ENCODE results near the gene GNG3.

The GNG3 gene

DNA sequence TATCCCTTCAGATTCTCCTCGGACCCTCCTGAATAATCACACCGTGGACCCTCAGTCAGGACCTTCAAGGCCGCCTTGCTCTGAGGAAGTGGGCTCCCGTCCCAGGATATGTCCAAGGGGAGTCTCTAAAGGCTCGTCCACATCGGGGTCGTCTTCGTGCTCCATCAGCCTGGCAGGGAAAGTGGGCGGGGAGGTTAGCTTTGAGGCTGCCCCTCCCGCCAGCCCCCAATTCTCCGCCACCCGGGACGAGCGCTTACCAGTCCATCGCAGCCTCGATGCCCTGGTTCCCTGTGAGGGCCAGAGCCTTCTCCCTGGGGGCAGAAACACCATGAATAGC lies 29.1 kb upstream of the GNG3 start:
- TF ChIP-seq GATA3 (IDR thresholded peaks at IDR 0.05; ENCODE audit: low read depth, low read length) = no peak
- no peak for TF ChIP-seq GATA2 (IDR thresholded peaks at IDR 0.05; ENCODE audit: low read depth, low read length)

DNA sequence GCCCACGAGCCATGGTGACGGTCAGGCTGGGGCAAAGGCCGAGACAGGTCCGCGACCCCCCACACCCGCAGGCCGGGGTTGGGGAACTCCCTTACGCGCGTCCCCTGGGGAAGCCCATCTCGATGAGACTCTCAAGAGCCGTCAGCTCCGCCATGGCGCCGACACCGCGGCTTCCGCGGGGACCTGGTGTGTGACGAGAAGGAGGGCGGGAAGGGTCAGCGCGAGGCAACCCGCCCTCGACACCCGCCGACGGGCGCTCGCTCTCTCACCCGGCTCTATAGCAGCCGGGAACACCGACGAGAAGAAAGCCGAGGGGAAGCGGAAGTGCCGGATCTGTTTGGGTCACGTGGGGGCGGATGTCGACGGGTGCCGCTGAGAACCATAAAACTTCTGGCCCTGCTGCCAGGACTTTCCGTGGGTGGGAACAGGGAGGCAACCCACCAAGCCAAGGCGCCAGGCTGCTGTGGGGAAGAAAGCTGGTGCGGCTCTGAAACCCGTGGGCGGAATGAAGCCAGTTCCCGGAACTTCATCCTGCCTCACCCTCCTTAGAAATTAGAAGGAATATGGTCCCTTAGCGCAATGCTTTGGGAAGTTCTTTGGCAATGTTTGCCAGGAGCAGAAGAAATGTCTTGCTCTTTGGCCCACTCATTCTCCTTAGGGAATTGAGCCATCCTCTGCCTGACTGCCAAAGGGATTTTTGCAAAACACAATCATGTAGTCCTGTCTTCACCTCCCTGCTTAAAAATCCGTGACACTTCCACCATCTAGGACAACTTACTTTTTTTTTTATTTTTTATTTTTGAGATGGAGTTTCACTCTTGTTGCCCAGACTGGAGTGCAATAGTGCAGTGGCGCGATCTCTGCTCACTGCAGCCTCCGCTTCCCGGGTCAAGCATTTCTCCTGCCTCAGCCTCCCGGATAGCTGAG lies 28.4 kb upstream of the GNG3 start, which contains the start of gene UBXN1:
Gene UBXN1 (minus strand): TSS at position 304 of the 927 bp plus-strand sequence. CDS start 150 bp downstream, at position 154.
- TF ChIP-seq GATA3 (IDR thresholded peaks at IDR 0.05; ENCODE audit: low read depth, low read length) (no peak), GATA2 (IDR thresholded peaks at IDR 0.05; ENCODE audit: low read depth, low read length) (no peak)

DNA sequence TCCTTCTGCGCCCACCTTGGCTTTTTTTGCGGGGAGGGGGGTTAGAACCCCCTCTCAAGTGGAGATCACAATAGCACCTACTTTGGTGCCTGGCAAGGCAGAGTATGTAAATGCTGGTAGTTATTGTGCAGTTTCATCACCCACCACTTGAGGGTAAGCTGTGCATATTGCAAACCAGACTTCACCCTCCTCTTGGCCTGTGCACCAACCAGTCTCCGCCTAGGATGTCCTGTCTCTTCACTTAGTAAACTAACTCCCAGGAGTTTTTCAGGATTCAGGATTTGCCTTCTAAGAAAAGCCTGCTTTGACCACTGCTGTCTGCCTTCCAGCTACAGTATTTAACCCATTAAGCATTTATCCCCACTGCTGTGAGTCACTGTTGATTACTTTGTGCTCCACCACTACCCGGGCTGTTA lies 26.6 kb upstream of the GNG3 start:
- TF ChIP-seq GATA2 (IDR thresholded peaks at IDR 0.05; ENCODE audit: low read depth, low read length) (no peak), GATA3 (IDR thresholded peaks at IDR 0.05; ENCODE audit: low read depth, low read length) (no peak)

DNA sequence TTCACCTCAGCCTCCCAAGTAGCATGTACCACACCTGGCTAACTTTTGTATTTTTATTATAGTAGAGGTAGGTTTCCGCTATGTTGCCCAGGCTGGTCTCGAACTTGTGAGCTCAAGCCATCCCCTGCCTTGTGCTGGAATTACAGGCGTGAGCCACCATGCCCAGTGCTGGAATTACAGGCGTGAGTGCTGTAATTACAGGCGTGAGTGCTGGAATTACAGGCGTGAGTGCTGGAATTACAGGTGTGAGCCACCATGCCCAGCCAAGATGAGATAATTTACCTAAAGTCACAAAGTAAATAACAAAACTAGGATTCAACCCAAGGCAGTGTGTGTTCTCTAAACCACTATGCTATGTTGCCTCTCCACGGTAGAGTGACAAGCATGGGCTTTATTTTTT lies 25.0 kb upstream of the GNG3 start:
- no peak for TF ChIP-seq GATA2 (IDR thresholded peaks at IDR 0.05; ENCODE audit: low read depth, low read length)
- TF ChIP-seq GATA3 (IDR thresholded peaks at IDR 0.05; ENCODE audit: low read depth, low read length) = no peak

DNA sequence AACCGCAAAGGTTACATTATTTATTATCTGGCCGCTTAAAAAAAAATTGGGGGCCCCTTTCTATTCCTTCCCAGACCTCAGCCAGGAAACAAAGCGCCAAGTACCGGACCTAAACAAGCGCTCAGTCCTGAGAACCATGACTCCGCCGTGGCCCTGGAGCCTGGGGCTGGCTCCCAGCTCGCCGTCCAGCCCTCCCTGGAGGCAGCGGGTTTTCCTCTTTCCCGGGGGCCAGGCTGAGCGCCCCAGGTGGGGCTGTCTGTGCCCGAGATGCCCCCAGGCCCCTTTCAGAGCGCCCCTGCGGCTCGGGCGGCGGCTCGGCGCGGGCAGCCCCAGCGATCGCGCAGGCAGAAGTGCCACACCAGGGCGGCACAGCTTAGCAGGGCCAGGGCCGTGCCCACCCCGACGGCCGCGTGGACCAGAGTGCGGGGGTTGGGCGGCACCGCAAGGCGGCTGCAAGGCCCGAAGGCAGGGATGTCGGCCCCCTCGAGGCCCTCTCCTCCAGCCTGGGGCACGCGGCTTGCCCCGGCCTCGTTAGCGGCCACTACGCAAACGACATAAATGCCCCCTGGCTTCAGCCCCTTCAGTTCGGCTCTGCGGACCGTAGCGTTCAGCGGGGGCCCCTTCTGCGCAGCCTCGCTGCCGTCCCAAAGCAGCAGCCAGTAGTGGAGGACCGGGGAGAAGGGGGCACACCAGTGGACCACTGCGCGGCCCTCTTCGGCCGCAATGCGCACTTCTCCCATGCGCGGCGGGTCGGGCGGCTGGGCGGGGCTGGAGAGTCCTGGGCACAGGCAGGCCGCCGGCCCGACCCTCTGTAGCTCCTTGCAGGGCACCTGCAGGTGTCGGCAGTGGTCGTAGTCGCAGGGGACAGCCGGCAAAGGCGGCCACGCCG lies 19.7 kb upstream of the GNG3 start:
- no peak for TF ChIP-seq GATA3 (IDR thresholded peaks at IDR 0.05; ENCODE audit: low read depth, low read length)
- no peak for TF ChIP-seq GATA2 (IDR thresholded peaks at IDR 0.05; ENCODE audit: low read depth, low read length)

DNA sequence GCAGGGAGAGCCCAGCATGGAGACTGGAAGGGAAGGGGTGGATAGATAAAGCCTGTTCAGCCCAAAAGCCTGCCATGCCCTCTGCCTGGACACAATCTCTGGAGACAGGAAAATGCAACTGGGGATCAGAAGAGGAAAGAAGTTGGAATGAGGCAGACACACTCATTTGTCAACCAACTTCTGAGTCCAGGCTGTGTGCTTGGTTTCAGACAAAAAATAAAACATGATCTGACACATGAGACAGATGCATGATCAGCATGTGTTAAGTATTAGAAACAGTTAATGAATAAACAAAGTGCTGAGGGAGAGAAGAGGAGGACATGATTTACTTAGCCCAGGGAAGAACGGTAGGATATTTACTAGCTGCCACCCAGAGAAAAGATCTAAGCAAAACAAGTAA lies 19.0 kb upstream of the GNG3 start:
- no peak for TF ChIP-seq GATA3 (IDR thresholded peaks at IDR 0.05; ENCODE audit: low read depth, low read length)
- no peak for TF ChIP-seq GATA2 (IDR thresholded peaks at IDR 0.05; ENCODE audit: low read depth, low read length)

DNA sequence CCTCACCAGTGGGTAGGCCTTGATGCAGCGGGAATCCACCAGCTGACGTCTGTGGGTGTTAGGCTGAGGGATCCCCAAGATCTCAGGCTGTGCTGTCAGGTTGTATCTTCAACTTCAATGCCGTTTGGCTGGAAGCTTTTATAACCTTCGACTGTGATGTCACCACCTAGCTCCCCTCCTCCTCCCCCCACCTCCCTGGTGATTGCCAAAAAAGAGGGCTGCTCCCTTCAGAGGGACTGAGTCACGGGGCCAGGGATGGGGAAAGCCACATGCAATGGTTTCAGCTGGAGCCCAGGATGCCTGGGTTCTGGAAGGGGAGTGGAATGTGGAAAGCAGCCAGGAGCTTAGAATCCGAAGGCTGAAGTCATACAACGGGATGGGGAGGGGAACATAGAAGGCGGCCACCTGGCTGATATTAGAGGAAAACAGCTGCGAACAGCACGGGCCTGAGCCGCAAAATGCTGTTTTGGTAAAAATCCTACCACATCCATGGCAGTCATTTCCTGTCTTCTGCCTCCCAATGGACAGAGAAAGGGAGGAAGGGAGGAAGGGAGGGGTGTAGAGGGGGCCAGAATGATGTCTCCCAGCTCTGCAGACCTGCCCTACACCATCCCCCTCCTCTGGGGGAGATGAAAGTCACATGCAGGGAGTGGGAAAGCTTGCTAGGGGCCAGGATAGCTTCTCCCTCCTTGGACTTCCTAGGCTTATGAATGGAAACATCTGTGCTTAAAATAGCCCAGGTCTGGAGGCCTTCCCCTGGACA lies 17.9 kb upstream of the GNG3 start, which contains the start of gene LRRN4CL:
Gene LRRN4CL (minus strand): TSS at position 110 of the 763 bp plus-strand sequence. CDS start 1,022 bp downstream, outside the sequence.
- TF ChIP-seq GATA2 (IDR thresholded peaks at IDR 0.05; ENCODE audit: low read depth, low read length) (no peak), GATA3 (IDR thresholded peaks at IDR 0.05; ENCODE audit: low read depth, low read length) (no peak)

DNA sequence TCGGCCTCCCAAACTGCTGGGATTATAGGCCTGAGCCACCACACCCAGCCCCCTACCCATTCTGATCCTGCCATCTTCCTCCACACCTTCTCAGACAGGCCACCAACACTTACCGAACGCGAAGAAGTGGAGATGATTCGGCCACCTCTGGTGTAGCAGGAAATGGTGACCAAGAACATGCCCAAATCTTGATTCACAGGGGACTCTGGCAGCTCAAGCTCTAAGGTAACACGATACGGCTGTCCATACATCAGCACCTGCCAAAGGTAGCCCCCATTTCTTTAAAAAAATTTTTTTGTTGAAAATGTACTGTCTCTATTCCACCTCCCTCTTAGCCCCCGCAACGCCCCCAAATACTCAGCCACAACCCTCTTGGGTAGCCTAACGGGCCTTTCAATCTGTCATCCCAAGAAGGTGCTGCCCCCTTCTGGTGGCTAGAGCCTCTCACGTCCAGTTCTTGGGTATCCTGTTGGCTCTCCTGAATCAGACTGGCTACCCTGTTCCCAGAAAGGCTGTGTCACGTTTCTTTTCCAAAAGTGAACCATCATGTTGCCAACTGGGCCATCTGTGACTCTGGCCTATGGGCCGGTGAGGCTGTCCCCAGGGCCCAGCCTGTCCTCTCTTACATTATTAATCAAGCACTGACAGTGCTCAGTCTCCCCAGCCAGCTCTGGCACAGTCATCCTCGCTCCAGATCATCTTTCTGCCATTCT lies 12.9 kb upstream of the GNG3 start:
- TF ChIP-seq GATA3 (IDR thresholded peaks at IDR 0.05; ENCODE audit: low read depth, low read length) (no peak), GATA2 (IDR thresholded peaks at IDR 0.05; ENCODE audit: low read depth, low read length) (no peak)

DNA sequence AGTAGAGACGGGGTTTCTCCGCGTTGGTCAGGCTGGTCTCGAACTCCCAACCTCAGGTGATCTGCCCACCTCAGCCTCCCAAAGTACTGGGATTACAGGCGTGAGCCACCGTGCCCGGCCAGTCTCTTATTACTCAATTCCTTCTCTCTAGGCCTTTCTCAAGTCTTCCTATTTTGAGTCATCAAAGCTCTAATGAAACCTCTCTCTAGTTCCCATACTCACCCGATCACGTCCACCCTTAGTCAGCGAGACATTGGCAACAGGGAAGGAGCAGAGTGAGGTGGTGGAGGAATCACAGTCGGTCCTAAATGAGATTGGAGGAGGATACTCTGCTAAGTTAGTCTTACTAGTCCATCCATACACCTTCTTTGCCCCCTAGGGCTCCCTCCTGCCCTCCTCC lies 5.2 kb upstream of the GNG3 start:
- TF ChIP-seq GATA2 (IDR thresholded peaks at IDR 0.05; ENCODE audit: low read depth, low read length) (no peak), GATA3 (IDR thresholded peaks at IDR 0.05; ENCODE audit: low read depth, low read length) (no peak)

DNA sequence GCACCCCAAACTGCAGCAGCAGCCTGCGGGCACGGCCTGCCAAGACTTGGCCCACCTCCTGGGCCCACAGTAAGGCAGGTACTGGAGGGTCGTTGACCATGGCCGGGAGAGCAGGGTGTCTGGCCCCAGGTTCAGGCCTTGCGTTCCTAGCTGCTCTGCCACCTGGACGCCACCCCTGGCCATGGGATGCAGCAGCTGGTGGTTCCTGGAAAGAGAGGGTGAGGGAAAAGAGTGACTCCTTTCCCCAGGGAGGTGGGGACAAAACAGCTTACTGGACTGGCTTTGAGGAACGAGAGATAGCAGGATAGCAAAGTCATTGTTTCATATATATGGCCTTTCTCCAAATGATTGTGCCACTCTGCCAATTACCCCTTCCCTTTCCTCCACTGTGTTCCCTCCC lies 2.1 kb upstream of the GNG3 start:
- TF ChIP-seq GATA2 (IDR thresholded peaks at IDR 0.05; ENCODE audit: low read depth, low read length) (no peak), GATA3 (IDR thresholded peaks at IDR 0.05; ENCODE audit: low read depth, low read length) (no peak)

DNA sequence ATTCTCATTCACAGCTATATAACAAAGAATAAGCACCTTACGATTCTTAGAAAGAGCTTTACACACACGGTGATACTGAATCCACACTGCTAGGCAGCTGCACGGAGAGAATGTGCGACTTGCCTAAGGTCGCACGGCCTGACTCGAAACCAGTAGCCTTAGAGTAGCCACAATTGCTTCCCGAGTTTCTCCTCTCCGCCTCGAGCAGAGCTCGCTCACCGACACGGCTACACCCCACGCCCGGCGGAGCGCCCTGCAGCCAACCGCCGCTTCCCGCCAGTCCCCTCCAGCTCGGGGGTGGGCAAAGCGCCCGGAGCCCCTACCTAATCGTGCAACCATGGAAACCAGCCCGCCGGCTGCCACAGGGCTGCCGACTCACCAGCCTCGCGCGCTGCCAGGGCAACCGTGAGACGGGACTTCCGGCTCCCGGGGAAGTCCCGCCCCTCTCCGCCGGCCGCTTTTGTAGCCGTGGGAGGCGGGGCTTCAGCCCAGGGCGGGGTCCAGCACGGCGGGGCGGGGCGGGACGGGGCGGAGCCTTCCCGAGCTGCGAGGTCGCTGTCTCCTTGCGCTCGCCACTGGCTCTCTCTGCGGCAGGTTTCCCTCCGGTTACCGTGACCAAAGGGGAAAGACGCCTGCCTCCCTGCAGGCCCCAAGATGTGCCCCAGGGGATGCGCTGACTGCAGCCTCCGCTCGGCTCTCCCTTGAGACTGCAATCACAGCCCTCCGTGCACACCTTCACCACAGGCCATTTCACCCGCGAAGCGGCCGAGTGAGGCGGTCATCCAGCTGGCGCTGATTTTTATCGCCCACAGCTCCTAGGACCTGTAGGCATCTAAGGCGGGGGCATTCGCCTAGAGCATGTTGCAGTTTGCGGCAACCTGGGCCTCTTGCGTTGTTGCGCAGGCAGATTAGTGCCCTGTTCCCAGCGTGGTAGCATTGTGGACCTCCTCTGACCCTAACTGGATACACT lies 1.3 kb upstream of the GNG3 start:
- TF ChIP-seq GATA3 (IDR thresholded peaks at IDR 0.05; ENCODE audit: low read depth, low read length) (no peak; the same call in 1 of the 2 replicates), GATA2 (IDR thresholded peaks at IDR 0.05; ENCODE audit: low read depth, low read length) (peak; percentile 90)

DNA sequence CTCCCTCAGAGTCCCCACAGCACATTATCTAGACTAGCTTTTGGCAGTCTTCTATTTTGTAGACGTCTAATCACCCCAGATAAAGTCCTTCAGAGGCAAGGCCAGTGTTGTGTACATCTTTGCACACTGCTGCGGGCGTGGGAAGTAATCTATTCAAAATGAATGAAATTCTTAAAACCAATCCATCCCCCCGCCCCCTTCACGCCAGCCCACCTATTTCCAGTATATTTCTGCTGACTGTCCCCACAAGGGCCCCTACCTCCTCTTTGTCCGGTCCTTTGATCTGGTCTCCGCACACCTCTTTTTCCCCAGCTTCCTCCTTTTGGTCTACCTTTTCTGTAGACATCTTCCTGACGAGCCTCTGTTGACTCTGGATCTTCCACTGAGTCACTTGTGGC lies 627 bp upstream of the GNG3 start:
- no peak for TF ChIP-seq GATA2 (IDR thresholded peaks at IDR 0.05; ENCODE audit: low read depth, low read length)
- TF ChIP-seq GATA3 (IDR thresholded peaks at IDR 0.05; ENCODE audit: low read depth, low read length) = no peak
